Subcutaneous abdominal adipose tissue (tissue), 5 donors: ENCODE results near the gene TMEM11.
A peak's percentile ranks its signal among the peaks of the same experiment; 100 is the strongest.

Source experiments
- H3K27ac ChIP-seq: one replicate; pipeline ENCODE4 v1.7.0; 2013; ENCODE audit warnings: low read depth, mild to moderate bottlenecking, inconsistent platforms, low read length, moderate library complexity
- H3K27me3 ChIP-seq, 5 donors: one replicate each; pipeline ENCODE4 v1.7.0; 2013; ENCODE audit warnings: low read length in 5 of 5, inconsistent platforms in 1 of 5; ENCODE audit not compliant: control insufficient read depth in 5 of 5, insufficient read depth in 4 of 5
- H3K36me3 ChIP-seq, 5 donors: one replicate each; pipeline ENCODE4 v1.7.0; 2013; ENCODE audit warnings: low read length in 5 of 5; ENCODE audit not compliant: control insufficient read depth in 5 of 5, insufficient read depth in 5 of 5
- H3K4me1 ChIP-seq, 5 donors: one replicate each; pipeline ENCODE4 v1.7.0; 2013; ENCODE audit warnings: low read length in 5 of 5, mild to moderate bottlenecking in 3 of 5, moderate library complexity in 1 of 5; ENCODE audit not compliant: control insufficient read depth in 5 of 5, insufficient read depth in 5 of 5
- H3K4me3 ChIP-seq, 5 donors: one replicate each; pipeline ENCODE4 v1.7.0; 2013; ENCODE audit warnings: low read length in 5 of 5, low read depth in 1 of 5
- H3K9ac ChIP-seq, 5 donors: one replicate each; pipeline ENCODE4 v1.7.0; 2013; ENCODE audit warnings: low read length in 5 of 5, mild to moderate bottlenecking in 4 of 5, moderate library complexity in 3 of 5
- H3K9me3 ChIP-seq, 5 donors: one replicate each; pipeline ENCODE4 v1.7.0; 2013; ENCODE audit warnings: low read length in 5 of 5; ENCODE audit not compliant: control insufficient read depth in 5 of 5
- donor health status: healthy.
- donor health status: healthy.
- donor health status: healthy.
- donor health status: healthy.
- donor health status: healthy.

Gene TMEM11

DNA sequence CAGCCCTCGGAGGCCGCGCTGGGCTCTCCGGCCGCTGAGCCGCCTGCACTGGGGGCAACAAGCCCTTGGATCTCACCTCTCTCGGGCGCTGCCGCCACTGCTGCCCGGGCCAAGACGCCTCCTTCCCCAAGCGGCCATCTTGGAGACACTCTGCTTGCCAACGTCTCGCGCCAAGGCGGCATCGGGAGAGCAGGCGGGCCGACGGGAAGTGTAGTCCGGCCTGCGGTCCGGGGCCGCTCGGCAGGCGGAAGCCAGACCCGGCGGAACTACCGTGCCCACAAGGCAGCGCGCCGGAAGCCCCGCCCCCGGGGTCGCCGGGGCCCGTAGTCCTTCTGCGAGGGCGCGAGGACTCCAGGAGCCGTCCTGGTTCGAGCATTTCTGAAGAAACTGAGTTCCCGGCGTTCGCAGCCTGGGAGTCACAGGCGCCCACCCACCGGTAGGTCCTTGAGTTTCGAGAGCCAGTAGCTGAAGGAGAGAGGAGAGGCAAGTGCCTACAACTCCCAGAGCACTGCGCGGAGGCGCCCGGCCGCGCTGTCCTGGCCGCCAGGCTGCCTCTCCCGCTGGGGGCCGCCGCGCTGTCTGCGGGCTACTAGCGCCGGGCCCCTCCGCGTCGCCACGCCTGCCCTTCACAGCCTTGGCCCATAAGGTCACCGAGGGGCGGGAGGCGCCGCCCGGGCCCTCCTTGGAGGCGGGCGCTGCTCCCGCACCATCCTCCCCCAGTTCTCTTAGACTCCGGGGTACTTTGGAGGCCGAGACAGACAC, at the start of gene TMEM11:
Gene TMEM11, minus strand, starts transcription at position 147 of the 762 bp plus-strand sequence. Its CDS starts 9 bp downstream, at position 138.
- Histone ChIP-seq H3K36me3 (peaks cover 0 to 16% (median 10%) of the 10 kb centered on the region in 5 donors), H3K4me1 (peaks cover 20 to 69% (median 63%) of the 10 kb centered on the region in 5 donors), H3K27ac (peak within 1 kb of the TSS; percentile 94), H3K9me3 (no peaks in the 10 kb centered on the region), H3K27me3 (no peaks in the 10 kb centered on the region), H3K9ac (peak within 1 kb of the TSS; percentile 93 to 97 (median 95)), H3K4me3 (peak within 1 kb of the TSS; percentile 87 to 96 (median 89))

DNA sequence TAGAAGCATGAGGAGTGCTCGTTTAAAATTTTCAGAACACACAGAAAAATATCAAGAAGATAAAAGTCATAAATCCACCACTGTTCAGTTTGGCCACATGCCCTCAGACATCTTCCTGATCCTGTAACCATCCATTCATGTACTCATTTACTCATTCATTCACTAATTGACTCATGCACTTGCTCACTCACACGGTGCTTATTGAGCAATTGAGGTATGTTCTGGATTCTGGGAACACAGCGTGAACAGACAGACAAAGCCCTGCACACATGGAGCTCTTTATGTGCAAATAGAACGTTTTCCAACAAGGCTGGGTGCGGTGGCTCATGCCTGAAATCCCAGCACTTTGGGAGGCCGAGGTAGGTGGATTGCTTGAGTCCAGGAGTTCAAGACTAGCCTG, 49.4 kb upstream of the TMEM11 start:
- Histone ChIP-seq H3K27me3 (no peaks in the 10 kb centered on the region), H3K36me3 (no peaks in the 10 kb centered on the region), H3K9ac (no peak overlapping the region), H3K9me3 (no peaks in the 10 kb centered on the region), H3K4me3 (no peak overlapping the region), H3K27ac (no peak overlapping the region), H3K4me1 (peaks cover 0 to 7% (median 4%) of the 10 kb centered on the region in 5 donors)

DNA sequence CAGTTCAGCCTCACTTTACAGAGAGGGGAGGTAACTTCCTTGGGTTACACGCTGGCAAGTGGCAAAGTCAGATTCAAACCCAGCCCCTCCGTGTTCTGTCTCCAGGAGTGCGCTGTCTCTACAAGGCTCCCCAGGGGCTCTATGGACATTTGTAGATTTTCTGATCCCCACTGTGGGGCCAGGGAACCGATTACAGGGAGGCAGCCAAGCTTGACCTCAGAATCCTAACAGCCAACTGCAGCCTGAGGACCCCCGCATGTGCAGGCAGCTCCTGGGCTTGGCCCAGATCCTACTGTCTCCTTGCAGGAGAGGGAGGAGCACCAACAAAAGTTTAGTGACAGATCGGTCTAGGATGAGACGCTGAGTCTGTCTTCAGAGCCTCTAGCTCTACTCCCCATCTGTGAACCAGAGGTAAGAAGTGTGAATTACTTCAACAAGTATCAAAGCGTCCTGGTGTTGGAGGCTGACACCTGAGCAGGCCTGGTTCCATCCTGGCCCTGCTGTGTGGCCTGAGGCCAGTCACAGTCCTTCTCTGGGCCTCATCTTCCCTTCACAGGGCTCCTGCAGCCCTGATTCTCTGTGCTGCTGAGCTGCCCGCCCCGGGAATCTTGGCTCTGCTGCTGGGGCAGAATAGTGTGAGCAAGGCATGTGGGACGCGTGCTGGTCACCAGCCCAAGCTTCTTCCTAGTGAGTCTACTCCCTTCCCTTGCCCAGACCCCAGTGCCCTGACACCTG, 48.5 kb upstream of the TMEM11 start:
- Histone ChIP-seq H3K4me3 (no peak overlapping the region), H3K9ac (no peak overlapping the region), H3K27ac (no peak overlapping the region), H3K9me3 (no peaks in the 10 kb centered on the region), H3K36me3 (no peaks in the 10 kb centered on the region), H3K4me1 (peaks cover 0 to 7% (median 4%) of the 10 kb centered on the region in 5 donors), H3K27me3 (no peaks in the 10 kb centered on the region)

- Histone ChIP-seq H3K36me3 (no peaks in the 10 kb centered on the region), H3K9me3 (no peaks in the 10 kb centered on the region), H3K27ac (no peak overlapping the region), H3K9ac (no peak overlapping the region), H3K27me3 (no peaks in the 10 kb centered on the region), H3K4me3 (no peak overlapping the region), H3K4me1 (peaks cover 3 to 11% (median 9%) of the 10 kb centered on the region in 5 donors)
Observed at GRCh38 chr17:21258593-21258992, 44.6 kb upstream of the TMEM11 start.

GRCh38 chr17:21253646-21254441, 39.9 kb upstream of the TMEM11 start:
- peaks cover 7 to 45% (median 44%) of the 10 kb centered on the region in 5 donors for H3K4me1 ChIP-seq
- H3K36me3 ChIP-seq, result no peaks in the 10 kb centered on the region
- H3K9ac ChIP-seq, result peak overlapping the region; percentile 19 to 65 (median 40)
- H3K9me3 ChIP-seq, result no peaks in the 10 kb centered on the region
- H3K27me3 ChIP-seq, result no peaks in the 10 kb centered on the region
- H3K27ac ChIP-seq, result peak overlapping the region; percentile 72
- H3K4me3 ChIP-seq, result peak overlapping the region; percentile 70 to 83 (median 75)

- Histone ChIP-seq H3K27ac (peak within 1 kb of the TSS; percentile 76), H3K4me3 (peak within 1 kb of the TSS; percentile 70 to 83 (median 75)), H3K27me3 (no peaks in the 10 kb centered on the region), H3K9me3 (no peaks in the 10 kb centered on the region), H3K4me1 (peaks cover 7 to 52% (median 48%) of the 10 kb centered on the region in 5 donors), H3K9ac (peak within 1 kb of the TSS; percentile 53 to 86 (median 75)), H3K36me3 (no peaks in the 10 kb centered on the region)
Observed at GRCh38 chr17:21252796-21253645, 39.1 kb upstream of the TMEM11 start, which contains the start of gene NATD1. TSS of gene NATD1 (minus strand) at chr17:21253410. CDS start at chr17:21253264, 146 bp downstream.

- Histone ChIP-seq H3K4me3 (peak overlapping the region; percentile 65 to 78 (median 70)), H3K4me1 (peaks cover 7 to 56% (median 48%) of the 10 kb centered on the region in 5 donors), H3K27ac (peak overlapping the region; percentile 76)
Observed at GRCh38 chr17:21252289-21252795, 38.4 kb upstream of the TMEM11 start.

DNA sequence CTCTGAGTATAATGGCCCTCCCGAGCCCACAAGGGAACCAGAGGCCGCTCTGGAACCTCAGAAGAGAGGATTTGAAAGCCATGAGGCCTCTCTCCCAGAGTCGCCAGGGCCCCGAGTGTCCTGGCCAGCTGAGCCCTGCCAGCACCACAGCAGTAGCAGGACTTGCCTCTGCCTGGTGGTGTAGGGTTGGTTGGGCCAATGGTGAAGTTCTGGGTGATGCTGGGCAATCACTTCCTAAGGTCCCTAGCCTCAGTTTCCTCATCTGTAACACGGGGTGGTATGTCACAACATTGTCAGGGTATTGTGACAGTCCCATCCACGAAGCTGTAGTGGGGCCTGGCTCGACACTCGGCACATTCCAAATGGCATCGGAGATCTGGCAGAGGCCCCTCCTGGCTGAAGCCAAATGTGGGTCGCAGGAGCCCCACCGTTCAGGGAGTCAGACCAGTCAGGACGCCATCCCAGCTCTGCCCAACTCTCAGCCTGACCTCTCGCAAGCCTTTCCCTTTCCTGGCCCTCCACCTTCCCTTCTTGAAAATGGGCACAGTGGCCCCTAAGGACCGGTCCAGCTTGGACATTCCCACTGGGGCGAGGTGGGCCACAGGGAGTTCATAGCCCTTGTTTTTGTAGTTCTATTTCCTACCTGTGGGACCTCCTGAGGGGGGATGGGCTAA, 37.5 kb upstream of the TMEM11 start:
- Histone ChIP-seq H3K27ac (peak overlapping the region; percentile 76), H3K9me3 (no peaks in the 10 kb centered on the region), H3K9ac (peak overlapping the region in 3 of 5 donors; percentile 48 to 86 (median 84)), H3K27me3 (no peaks in the 10 kb centered on the region), H3K4me3 (peak overlapping the region; percentile 65 to 78 (median 70)), H3K4me1 (peaks cover 7 to 58% (median 48%) of the 10 kb centered on the region in 5 donors), H3K36me3 (peaks cover 0 to 10% (median 8%) of the 10 kb centered on the region in 5 donors)

More at GRCh38 chr17:21252289-21252795, 38.4 kb upstream of the TMEM11 start:
- H3K9me3 ChIP-seq, result no peaks in the 10 kb centered on the region
- peaks cover 0 to 6% (median 6%) of the 10 kb centered on the region in 5 donors for H3K36me3 ChIP-seq
- H3K9ac ChIP-seq, result peak overlapping the region; percentile 53 to 86 (median 75)
- H3K27me3 ChIP-seq, result no peaks in the 10 kb centered on the region
